Hepatic stellate cell (primary cell): ENCODE results near the gene NCAPH2.

Experiments used
- DNase-seq: peaks from one replicate; pipeline ENCODE4 v3.0.0; 2011; ENCODE audit warnings: low spot score

Gene NCAPH2

DNA sequence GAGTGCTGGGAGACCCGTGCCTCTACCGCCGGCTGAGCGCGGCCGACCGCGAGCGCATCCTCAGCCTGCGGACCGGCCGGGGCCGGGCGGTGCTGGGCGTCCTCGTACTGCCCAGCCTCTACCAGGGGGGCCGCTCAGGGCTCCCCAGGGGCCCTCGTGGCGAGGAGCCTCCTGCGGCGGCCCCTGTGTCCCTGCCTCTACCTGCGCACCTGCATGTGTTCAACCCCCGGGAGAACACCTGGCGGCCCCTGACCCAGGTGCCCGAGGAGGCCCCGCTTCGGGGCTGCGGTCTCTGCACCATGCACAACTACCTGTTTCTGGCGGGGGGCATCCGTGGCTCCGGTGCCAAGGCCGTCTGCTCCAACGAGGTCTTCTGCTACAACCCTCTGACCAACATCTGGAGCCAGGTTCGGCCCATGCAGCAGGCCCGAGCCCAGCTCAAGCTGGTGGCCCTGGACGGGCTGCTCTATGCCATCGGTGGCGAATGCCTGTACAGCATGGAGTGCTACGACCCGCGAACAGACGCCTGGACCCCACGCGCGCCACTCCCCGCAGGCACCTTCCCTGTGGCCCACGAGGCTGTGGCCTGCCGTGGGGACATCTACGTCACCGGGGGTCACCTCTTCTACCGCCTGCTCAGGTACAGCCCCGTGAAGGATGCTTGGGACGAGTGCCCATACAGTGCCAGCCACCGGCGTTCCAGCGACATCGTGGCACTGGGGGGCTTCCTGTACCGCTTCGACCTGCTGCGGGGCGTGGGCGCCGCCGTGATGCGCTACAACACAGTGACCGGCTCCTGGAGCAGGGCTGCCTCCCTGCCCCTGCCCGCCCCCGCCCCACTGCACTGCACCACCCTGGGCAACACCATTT is 41.1 kb downstream of the NCAPH2 start:
- DNase-seq, result no peak

DNA sequence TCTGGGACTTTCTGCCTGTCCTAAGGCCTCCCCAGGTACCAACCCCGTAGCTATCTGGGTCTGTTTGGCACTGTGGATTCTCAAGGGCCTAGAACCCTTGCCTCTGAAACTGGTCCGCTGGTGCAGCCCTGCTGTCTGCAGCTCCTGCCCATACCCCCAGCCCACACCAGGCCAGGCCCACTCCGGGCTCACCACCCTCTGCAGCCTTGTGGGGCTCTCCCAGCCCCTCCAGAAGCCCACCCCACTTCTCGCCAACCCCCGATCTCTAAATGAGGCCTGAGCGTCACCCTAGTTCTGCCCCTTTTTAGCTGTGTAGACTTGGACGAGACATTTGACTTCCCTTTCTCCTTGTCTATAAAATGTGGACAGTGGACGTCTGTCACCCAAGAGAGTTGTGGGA is 42.4 kb downstream of the NCAPH2 start:
- no peak for DNase-seq

DNA sequence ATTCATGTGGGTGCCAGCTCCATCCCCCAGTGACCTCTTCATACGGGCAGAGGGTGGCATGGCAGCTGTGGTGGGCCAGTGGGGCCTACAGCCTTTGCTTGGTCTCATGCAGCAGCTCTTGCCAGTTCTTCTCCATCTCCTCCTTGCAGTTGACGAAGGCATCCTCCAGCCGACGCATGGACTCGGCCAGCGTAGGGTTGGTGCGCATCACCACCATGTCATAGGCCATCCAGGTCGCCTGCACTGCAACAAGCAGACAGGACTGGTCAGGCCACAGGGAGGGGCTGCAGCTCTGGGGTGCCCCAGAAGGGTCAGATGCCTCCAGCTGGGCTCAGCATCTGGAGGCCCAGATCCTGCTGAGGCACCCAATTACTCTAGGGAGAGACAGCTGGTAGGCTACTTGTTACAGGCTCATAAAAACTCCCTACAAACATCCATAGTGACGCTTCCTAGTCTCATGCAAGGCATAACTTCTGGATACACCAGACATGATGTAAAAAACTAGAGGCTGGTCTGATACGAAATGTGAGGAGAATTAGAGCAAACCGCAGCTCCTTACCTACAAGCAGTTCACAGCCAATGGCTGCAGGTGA is 43.2 kb downstream of the NCAPH2 start:
- DNase-seq, result no peak

DNA sequence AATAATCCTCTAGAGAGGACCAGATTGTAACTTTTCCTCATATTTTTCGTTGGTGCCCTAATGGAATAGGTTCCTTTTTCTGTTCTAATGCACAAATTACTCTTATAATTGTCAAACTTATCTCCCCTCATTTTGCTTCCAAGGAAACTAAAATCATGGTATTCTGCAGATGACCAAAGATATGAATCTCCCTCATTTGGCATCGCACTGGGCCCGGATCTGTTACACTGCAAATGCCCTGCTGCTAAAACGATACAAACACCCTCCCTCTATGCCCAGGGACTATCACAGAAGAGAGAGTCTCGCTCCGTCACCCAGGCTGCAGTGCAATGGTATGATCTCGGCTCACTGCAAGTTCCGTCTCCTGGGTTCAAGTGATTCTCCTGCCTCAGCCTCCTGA is 45.3 kb downstream of the NCAPH2 start:
- no peak for DNase-seq

DNA sequence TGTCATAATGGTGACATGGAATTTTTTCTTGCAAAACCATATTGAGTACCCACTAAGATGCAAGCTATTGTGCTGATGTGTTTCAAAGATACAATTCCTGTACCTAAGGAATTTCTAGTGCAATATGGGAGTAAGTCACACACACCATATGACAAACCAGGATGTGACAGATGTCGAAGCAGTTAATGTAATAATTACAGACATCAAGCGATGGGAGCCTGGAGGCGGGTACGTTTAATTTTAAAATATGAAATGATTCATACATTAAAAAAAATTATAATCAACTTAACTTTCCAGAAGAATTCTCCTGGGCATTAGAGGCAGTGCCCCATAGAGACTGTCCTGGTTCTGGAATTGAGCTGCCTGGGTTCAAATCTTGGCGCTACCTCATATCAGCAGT is 48.7 kb downstream of the NCAPH2 start:
- no peak for DNase-seq

DNA sequence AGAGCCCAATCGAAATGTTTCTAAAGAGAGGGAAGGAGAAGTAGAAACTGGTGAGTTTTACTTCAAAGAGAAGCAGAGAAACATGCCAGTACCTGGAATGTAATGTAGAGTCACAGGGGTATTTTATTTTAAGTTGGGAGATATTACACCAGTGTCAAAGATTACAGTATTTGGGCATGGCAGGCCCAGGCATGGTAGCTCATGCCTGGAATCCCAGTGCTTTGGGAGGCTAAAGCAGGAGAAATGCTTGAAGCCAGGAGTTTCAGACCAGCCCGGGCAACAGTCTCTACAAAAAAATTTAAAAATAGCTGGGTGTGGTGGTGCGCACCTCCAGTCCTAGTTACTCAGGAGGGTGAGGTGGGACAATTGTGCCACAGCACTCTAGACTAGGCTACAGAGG is 52.0 kb downstream of the NCAPH2 start:
- DNase-seq, result no peak

DNA sequence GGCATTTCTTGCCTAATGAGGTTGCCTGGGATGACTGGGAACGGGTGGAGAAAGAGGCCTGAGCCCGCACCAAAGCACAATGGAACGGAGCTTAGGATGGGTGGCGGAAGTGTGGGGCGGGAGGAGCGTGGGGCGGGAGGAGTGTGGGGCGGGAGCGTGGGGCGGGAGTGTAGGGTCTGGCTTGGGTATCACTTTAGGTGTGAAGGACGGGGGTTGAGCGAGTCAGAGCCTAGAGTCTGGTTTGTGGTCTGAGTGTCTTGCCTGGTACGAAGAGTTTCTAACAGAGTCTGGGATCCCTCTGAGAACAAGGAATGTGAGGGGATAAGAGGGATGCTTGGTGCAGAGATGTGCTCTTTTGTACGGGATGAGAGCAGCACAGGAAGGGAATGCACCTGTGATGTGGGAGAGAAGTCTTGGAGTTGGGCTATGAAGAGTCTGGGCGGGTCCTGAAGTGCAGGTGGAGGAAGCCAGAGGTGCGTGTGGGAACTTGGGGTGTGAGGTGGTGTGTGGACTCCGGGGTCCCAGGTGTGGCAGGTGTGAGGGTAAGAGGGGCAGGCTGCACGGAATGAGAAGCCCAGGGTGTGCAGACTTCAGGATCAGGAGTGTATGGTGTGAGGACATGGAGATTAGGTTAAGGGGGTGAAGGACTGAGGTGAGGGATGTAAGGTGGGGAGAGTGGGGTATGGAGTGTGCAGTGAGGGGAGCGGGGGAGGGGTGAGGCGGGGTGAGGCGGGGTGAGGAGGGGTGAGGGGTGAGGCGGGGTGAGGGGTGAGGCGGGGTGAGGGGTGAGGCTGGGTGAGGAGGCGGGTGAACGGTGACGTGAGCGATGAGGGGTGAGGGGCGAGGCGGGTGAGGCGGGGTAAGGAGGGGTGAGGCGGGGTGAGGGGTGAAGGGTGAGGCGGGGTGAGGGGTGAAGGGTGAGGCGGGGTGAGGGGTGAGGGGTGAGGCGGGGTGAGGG is 53.7 kb downstream of the NCAPH2 start:
- DNase-seq, result no peak

DNA sequence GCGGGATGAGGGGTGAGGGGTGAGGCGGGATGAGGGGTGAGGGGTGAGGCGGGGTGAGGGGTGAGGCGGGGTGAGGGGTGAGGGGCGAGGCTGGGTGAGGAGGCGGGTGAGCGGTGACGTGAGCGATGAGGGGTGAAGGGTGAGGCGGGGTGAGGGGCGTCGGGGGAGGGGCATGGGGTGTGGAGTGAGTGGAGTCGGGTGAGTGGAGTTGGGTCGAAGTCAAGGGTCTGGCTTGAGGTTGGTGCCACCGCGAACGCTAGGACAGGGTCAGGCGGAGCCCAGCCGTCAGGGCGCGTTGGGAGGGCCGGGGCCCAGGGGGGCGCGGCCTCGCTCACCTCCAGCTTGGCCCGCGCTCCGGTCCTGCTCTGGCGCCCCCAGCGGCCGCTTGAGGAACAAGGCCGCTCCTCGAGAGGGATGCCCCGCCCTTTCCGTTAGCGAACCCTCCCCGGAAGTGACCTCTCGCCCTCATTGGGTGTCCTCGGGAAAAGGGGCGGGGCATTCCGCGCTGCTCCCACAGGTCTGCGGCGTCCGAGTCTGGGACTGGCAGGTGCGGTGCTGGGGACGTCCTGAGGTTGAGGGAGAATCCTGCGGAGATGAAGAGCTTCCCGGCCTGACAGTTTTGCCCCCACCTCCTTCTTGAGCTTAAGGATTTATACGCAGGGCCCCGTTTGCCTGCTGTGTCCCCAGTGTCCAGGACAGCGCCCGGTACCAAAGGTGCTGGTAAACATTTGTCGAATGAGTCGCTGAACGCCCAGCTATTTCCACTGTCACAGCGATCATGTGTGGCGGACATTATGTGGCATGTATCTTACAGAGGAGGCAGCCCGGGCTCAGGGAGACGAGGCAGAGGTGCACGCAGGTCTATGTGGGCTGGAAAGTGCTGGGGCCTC is 54.7 kb downstream of the NCAPH2 start, which contains the start of gene SYCE3:
SYCE3 (minus strand) TSS at position 397 of the 890 bp plus-strand sequence. CDS start 6,514 bp downstream, outside the sequence.
- peak; percentile 89 for DNase-seq

DNA sequence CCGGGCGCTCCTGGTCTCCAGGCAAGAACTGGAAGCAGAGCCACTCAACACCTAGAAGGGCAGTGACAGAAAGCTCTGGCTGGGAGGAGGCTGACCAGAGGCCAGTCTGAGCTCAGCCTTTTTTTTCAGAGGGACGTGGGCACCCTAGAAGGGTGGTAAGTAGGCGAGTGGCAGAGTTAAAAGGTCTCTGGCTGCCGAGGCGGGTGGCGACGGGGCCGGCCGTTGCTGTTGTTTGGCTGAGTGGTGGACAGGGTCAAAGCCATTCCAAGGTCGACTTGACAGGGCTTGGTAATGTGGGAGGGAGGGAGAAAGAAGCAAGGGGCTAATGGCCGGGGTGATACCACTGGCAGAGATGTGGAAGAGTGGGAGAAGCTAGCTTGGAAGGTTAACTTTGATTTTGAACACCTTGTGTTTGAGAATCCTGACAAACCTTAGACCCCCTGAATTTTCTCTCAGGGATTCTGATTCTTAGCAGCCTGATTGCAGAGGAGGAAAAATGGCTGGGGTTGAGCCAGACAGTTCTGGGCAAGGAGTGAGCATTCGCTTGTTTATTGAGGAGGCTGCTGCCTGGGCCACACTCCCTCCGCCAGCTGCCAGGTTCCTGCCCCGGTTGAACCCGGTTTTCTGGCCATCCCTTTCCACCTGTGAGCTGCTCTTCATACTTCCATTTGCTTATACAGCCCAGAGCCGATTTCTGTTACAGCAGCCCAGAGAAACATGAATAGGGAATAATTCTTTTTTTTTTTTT is 55.6 kb downstream of the NCAPH2 start:
- DNase-seq, result no peak

DNA sequence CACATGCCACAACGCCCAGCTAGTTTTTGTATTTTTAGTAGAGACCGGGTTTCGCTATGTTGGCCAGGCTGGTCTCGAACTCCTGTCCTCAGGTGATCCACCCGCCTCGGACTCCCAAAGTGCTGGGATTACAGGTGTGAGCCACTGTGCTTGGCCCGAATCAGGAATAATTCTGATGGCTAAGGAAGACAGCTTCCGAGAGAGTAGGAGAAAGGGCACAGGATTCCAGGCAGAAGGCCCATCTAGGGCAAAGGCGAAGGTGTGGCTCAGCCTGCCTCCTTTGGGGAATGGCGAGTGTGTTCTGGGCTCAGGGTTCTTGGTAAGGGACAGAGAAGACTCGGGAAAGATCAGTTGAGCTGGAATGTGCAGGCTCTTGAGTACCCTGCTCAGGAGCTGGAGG is 56.3 kb downstream of the NCAPH2 start:
- no peak for DNase-seq

DNA sequence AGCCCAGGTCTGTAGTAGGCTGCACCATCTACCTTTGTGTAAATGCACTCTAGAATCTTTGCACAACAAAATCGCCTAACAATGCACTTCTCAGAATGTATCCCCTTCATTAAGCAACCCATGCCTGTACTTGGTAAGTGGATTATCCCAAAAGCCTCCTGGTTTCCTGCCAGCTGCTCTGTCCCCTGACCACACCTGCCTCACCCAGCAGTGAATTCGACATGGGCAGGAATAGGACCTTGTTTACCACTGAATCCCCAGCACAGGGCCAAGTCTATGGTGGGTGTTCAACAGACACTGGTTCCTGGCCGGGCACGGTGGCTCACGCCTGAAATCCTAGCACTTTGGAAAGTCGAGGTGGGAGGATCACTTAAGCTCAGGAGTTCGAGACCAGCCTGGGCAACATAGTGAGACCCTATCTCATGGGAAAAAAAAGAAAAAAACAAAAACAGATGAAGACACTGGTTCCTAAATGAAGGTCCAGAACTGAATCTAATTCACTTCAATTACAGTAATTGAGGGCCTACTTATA is 59.8 kb downstream of the NCAPH2 start:
- no peak for DNase-seq

DNA sequence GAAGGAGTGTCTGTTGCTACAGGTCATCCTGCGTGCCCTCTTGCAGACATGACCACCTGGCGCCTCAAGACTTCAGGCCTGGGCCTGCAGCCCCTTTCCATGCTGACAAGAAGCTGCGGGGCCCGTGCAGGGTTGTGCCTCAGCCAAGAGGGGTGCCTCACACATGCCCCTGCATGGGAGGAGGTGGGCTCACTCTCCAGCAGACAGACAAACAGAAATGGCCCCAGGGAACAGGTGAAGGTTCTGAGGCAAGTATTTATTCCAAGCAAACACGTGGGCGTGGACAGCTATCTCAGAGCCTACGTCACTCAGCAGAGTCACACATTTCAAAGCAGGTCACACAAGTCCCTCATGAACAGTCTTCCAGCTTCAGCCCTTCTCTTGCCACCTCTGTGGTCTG is 60.6 kb downstream of the NCAPH2 start:
- no peak for DNase-seq

DNA sequence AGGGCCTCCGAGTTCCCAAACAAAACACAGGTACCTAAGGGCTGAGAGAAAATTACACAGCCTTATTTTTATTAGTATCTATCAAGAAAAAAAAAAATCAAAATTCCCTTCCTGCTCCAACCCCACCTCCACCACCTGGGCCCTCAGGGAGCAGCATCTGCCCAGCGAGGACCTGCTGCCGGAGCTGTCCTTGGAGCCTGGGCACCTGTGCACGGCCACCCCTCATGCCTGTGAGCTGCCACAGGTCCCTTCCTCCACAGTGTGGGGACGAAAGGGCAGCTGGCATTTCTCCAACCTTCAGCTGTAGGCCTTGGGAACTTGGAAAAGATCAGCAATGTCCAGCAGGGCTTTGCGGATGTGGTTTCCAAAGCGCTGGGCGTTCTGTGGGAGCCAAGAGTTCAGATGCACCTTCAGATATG is 61.0 kb downstream of the NCAPH2 start:
- DNase-seq, result no peak

DNA sequence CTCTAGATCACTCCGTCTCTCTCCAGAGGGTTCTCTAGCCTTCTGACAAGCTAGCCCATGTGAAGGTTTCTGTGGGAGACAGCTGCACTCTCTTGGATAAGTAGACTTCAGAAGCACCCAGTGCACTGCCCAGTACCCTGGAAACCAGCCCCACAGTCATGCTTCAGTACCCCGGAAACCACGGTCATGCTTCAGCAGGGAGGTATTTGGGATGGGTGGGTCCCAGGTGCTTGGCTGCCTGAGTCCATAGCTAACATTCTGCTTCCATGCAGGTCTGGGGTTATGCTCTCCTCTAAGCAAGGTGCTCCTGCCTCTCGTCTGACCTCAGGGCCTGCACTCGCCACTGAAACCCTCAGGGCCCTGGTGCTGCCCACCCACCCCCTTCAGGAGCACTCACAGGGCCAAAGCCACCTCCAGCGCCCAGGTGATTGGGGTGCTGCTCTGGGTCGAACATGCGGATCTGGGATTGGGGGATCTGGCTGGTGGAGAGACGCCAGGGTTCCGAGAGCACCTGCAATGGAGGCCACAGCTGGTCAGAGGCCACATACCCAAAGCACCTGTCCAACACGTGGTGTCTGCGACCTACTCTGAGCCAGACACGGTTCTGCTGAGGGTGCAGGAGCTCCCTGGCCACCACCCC is 62.0 kb downstream of the NCAPH2 start:
- DNase-seq, result no peak

DNA sequence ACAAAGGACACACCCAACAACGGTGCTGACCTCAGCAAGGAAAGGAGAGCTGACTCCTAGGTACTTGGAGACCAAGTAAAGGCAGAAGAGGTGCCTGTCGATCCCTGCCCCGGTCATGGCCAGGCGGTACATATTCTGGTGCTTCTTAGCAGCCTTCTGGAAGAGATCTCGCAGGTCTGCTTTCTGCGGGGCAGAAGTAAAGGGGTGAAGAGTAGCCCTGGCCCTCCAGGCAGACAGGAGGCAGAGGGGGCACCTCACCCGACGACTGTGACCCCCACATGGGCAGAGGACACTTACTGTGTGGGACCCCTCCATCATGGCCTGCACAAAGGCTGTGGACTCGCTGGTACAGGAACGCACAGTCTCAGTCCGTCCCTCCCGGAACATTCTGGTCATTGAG is 62.8 kb downstream of the NCAPH2 start:
- no peak for DNase-seq

DNA sequence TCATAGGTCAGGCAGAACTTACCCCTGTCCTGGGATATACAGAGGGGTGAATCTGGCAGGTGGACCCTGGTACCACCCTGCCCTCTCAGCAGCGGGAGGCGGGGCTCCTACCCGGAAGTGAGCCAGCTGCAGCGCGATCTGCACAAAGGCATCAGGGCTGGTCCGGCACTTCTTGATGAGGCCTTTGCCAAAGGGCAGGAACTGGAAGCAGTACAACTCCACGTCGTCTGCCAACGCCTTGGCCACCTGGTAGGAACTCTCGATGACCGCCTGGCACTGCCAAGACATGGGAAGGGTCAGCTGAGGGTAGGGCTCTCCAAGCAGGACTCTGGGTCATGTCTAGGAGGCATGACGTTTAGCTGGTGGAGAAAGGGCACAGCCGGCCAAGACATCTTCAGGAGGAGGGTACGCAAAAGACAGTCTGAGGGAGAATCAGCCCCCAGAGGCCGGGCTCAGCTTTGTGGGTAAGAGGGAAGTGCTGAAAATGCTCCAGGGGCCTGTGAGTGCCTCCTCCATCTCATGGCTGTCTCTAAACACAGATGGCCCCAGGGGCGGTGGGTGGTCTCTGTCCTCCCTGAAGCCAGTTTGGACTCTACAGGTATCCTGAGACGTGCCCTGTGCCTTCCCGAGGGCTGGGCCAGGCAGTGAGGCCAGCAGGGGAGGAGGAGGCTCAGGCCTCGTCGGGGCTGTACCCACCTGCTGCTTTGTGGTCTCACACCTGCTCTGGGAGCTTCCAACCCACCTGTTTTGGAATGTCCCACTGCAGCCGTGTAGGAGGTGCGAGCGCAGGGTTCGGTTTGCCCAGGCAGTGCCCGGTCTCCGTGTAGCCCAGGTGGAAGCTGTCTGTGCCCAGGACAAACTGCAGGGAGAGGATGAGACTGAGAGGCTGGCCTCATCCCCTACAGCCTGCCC is 63.5 kb downstream of the NCAPH2 start:
- DNase-seq, result no peak

DNA sequence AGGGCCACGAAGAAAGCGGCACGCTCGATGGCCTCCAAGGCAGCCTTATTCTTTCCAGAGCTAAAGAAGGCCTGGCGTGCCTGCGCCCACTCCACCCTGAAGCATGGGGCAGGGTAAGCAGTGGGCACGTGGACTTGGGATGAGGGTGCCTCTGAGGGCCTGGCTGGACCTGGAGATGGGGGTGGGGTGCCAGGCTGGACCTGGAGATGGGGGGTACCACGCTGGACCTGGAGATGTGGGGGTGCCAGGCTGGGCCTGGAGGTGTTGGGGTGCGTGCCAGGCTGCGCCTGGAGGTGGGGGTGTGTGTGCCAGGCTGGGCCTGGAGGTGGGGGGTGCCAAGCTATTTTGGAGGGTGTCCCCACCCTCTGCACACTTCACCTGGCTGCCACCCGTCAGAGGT is 64.9 kb downstream of the NCAPH2 start:
- no peak for DNase-seq

DNA sequence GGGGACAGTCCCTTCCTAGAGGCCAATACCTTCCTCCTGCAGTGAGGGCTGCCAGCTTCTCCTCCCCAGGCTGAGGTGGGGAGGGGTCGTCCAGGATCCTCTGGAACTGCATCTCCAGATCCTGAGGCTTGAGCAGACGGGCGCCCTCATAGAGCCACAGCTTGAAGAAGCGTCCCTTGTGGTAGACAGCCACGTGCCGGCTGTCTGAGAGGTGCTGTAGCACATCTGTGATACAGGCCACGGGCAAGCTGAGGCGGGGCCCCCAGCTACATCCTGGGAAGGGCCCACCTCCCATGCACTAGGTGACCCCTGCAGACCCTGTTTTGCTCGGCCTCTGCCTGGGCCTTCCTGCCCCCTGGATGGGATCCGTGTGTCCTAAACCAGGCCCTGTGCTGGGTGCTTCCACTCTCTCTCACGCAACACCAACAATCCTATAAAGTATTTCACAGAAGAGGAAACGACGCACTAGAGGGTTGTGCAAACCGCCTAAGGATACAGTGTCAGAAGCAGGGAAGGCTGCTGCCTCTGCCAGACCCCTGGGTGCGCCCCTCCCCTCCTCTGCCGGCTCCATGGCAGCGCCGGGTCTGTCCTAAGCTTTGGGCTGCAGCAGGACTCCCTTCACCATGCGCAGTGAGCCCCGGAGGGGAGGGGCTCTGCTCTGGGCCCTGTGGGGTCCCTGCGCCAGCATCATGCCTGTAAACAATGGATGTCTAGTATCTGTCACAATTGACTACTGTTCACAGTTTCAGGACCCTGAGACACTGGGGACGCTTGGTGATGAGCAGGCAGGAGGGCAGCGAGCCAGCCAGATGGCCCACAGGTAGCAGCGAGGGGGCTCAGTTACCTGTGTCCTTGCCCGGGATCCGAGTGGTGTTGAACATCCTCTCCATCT is 65.7 kb downstream of the NCAPH2 start:
- no peak for DNase-seq
